GM12801 (cell line): Measurements from ENCODE around the gene HAGHL.

Experiments used
- CTCF ChIP-seq: IDR thresholded peaks from one replicate; pipeline ENCODE4 v1.5.1; 2011; ENCODE audit warnings: control low read depth; ENCODE audit not compliant: insufficient read length; ENCODE audit errors: extremely low read depth

HAGHL gene

GRCh38 chr16:770411-770810, 43.5 kb downstream of the HAGHL start:
- no peak for TF ChIP-seq CTCF

GRCh38 chr16:772959-773358, 46.1 kb downstream of the HAGHL start:
- no peak for TF ChIP-seq CTCF

GRCh38 chr16:774086-775001, 47.4 kb downstream of the HAGHL start:
- no peak for TF ChIP-seq CTCF

- no peak for TF ChIP-seq CTCF
These were observed 48.4 kb downstream of the HAGHL start for GRCh38 chr16:775236-775796.

GRCh38 chr16:776824-777223, 49.9 kb downstream of the HAGHL start:
- no peak for TF ChIP-seq CTCF

- TF ChIP-seq CTCF = no peak
These were observed 50.9 kb downstream of the HAGHL start for GRCh38 chr16:777826-778225.

- no peak for TF ChIP-seq CTCF
These were observed 51.5 kb downstream of the HAGHL start for GRCh38 chr16:778447-778846.
